AG04449 (cell line): ENCODE results near the gene SHB.

Experiments
- CTCF ChIA-PET: fragments of 350-600 bp; formaldehyde crosslinking; extraction: SDS; loops from one replicate; lab custom pipeline; 2021; ENCODE audit warnings: antibody characterized with exemption; lab: Yijun Ruan, JAX
- POLR2A ChIA-PET: fragments of 400-600, 350-600 bp; formaldehyde crosslinking; extraction: SDS; loops from one replicate; lab custom pipeline; 2020; ENCODE audit warnings: antibody characterized with exemption, inconsistent platforms; lab: Yijun Ruan, JAX
- DNase-seq: peaks from one replicate; pipeline ENCODE4 v3.0.0-alpha.2; 2010; ENCODE audit warnings: low read depth, low spot score
- H3K4me3 ChIP-seq: 2 replicates; pipeline ENCODE4 v1.5.1; 2011; ENCODE audit warnings: low read depth, mild to moderate bottlenecking, control low read depth, low read length
- CTCF ChIP-seq: IDR thresholded peaks from one replicate; pipeline ENCODE4 v1.5.1; 2011; ENCODE audit warnings: mild to moderate bottlenecking, moderate library complexity, low read length, control low read depth, inconsistent platforms; ENCODE audit not compliant: insufficient read depth; ENCODE audit errors: missing control alignments

SHB gene

GRCh38 chr9:38026840-38027527 lies 42.0 kb downstream of the SHB start:
- TF ChIP-seq CTCF: no peak
- CTCF ChIA-PET: interaction anchor here (0.7 to 2.6 kb wide), 8 partner anchors 10 to 122 kb away, joined by 3 to 7 read pairs (median 5); no protein-coding TSS in a partner anchor
- DNase-seq: no peak
- POLR2A ChIA-PET: interaction anchor here (0.8 to 2.2 kb wide), 8 partner anchors 9 to 119 kb away, joined by 3 to 14 read pairs (median 4); partner anchors contain the start of gene SHB
- H3K4me3 ChIP-seq: no peak overlapping the region; the same call in 1 of the 2 replicates

- TF ChIP-seq CTCF: no peak
- CTCF ChIA-PET: interaction anchor here (0.7 to 2.6 kb wide), 10 partner anchors 9 to 122 kb away, joined by 3 to 7 read pairs (median 4); no protein-coding TSS in a partner anchor
- POLR2A ChIA-PET: interaction anchor here (0.5 to 2.2 kb wide), 8 partner anchors 9 to 118 kb away, joined by 3 to 14 read pairs (median 4); partner anchors contain the start of gene SHB
- H3K4me3 ChIP-seq: peak overlapping the region; percentile 44
- peak; percentile 93 for DNase-seq
These were observed 42.8 kb downstream of the SHB start for GRCh38 chr9:38026021-38026809.

GRCh38 chr9:38025166-38025565 lies 43.9 kb downstream of the SHB start:
- POLR2A ChIA-PET: interaction anchor here (0.5 to 2.2 kb wide), 6 partner anchors 8 to 91 kb away, joined by 3 to 14 read pairs (median 6); partner anchors contain the start of gene SHB
- CTCF ChIA-PET: interaction anchor here (0.9 to 1.6 kb wide), 7 partner anchors 9 to 112 kb away, joined by 3 to 5 read pairs (median 3); no protein-coding TSS in a partner anchor
- no peak for DNase-seq
- no peak overlapping the region for H3K4me3 ChIP-seq
- no peak for TF ChIP-seq CTCF

GRCh38 chr9:38024036-38024681 lies 44.9 kb downstream of the SHB start:
- TF ChIP-seq CTCF: no peak
- CTCF ChIA-PET: interaction anchor here (0.9 to 1.7 kb wide), 5 partner anchors 12 to 136 kb away, joined by 3 to 5 read pairs (median 4); no protein-coding TSS in a partner anchor
- POLR2A ChIA-PET: no interaction called here
- DNase-seq: no peak
- no peak overlapping the region for H3K4me3 ChIP-seq

- POLR2A ChIA-PET: no interaction called here
- no peak for DNase-seq
- CTCF ChIA-PET: interaction anchor here (1.2 to 1.7 kb wide), 4 partner anchors 45 to 137 kb away, joined by 3 to 5 read pairs (median 4); no protein-coding TSS in a partner anchor
- TF ChIP-seq CTCF: no peak
- H3K4me3 ChIP-seq: no peak overlapping the region
These were observed 45.4 kb downstream of the SHB start for GRCh38 chr9:38023661-38024035.
